HCT116 (cell line): ENCODE data around the gene TCHP. TPM values are rescaled to one million over a fixed set of nuclear protein-coding genes. Genes with fewer than 3 reads are reported as not detected.

Source experiments
- ATAC-seq: fragments of 200-7000 bp; cut with Tn5 transposase; 2 replicates; pipeline ENCODE4 v1.9.1; 2020; ENCODE audit warnings: mild to moderate bottlenecking, moderate library complexity
- Bru-seq: library from RNA; stranded (reverse); fragments of 400-500 nt; gene quantifications from one replicate; lab custom pipeline; 2021; lab: Mats Ljungman, UMichigan
- BruChase-seq, 2 experiments: library from RNA; stranded (reverse); fragments of 400-500 nt; gene quantifications; one replicate each; lab custom pipeline; 2021; lab: Mats Ljungman, UMichigan
- BruUV-seq: library from RNA; stranded (reverse); fragments of 400-500 nt; replicated peaks from 2 replicates; lab custom pipeline; 2021; lab: Mats Ljungman, UMichigan
- CTCF ChIA-PET: fragments of 300-600 bp; sonication (Branson Sonifier 250); formaldehyde crosslinking; loops from one replicate; lab custom pipeline; 2021; ENCODE audit warnings: antibody characterized with exemption; lab: Charles Lee
- POLR2A ChIA-PET: fragments of 300-600, 350-600 bp; sonication (Branson Sonifier 250); formaldehyde crosslinking; loops from one replicate; lab custom pipeline; 2021; ENCODE audit warnings: antibody characterized with exemption; lab: Charles Lee
- RAD21 ChIA-PET, 2 experiments: fragments of 300-600 bp; sonication (Branson Sonifier 250); formaldehyde crosslinking; loops; one replicate each; lab custom pipeline; 2023; ENCODE audit warnings: low total read pairs in 2 of 2; ENCODE audit not compliant: uncharacterized antibody in 2 of 2, unreplicated experiment in 2 of 2, low non-redundant PET in 1 of 2; lab: Charles Lee
- DNase-seq: peaks from one replicate; pipeline ENCODE4 v3.0.0-alpha.2; 2010; ENCODE audit warnings: low read depth, low spot score
- H2AFZ ChIP-seq: fragments of 200-600 bp; shearing (Covaris generic), sonication (generic); 2 replicates; pipeline ENCODE4 v1.6.1; 2017; ENCODE audit warnings: low read depth, mixed run types, mixed read lengths, antibody characterized with exemption, low read length; ENCODE audit not compliant: poor library complexity, severe bottlenecking
- H3K27ac ChIP-seq: 2 replicates; pipeline ENCODE4 v1.5.1; 2012; ENCODE audit warnings: low read depth, low read length
- H3K27me3 ChIP-seq: fragments of 200-600 bp; sonication (generic); 2 replicates; pipeline ENCODE4 v1.6.1; 2016; ENCODE audit warnings: mixed run types, low read length, mixed read lengths; ENCODE audit not compliant: insufficient read depth
- H3K36me3 ChIP-seq, 2 experiments: fragments of 200-500 bp in 1 of 2; fragments of 200-600 bp in 1 of 2; sonication (Bioruptor generic) in 1 of 2; sonication (generic) in 1 of 2; 2 replicates each; pipeline versions ENCODE4 v1.5.1 to v1.6.1; 2014 to 2016; ENCODE audit warnings: low read length in 2 of 2, inconsistent platforms in 1 of 2, mixed read lengths in 1 of 2, mixed run types in 1 of 2; ENCODE audit not compliant: insufficient read depth in 2 of 2, control insufficient read depth in 1 of 2
- H3K4me1 ChIP-seq, 2 experiments: fragments of 200-600 bp in 1 of 2; sonication (generic) in 1 of 2; 2 replicates each; pipeline versions ENCODE4 v1.5.1 to v1.6.1; 2012 to 2017; ENCODE audit warnings: low read length in 2 of 2, inconsistent platforms in 1 of 2, mild to moderate bottlenecking in 1 of 2, mixed read lengths in 1 of 2, mixed run types in 1 of 2, moderate library complexity in 1 of 2; ENCODE audit not compliant: insufficient read depth in 2 of 2, control insufficient read depth in 1 of 2
- H3K4me2 ChIP-seq: fragments of 200-600 bp; sonication (generic); 2 replicates; pipeline ENCODE4 v1.6.1; 2017; ENCODE audit warnings: mixed run types, low read length, mixed read lengths
- H3K4me3 ChIP-seq, 2 experiments: fragments of 200-600 bp in 1 of 2; sonication (generic) in 1 of 2; replicated peaks in 1 of 2; 2 replicates each; pipeline ENCODE4 v1.5.1; 2011 to 2016; ENCODE audit warnings: low read length in 2 of 2, control low read depth in 1 of 2, low read depth in 1 of 2, mild to moderate bottlenecking in 1 of 2, mixed read lengths in 1 of 2, mixed run types in 1 of 2
- H3K79me2 ChIP-seq: fragments of 200-600 bp; sonication (generic); 2 replicates; pipeline ENCODE4 v1.6.1; 2017; ENCODE audit warnings: mild to moderate bottlenecking, mixed run types, low read length, moderate library complexity, mixed read lengths; ENCODE audit not compliant: insufficient read depth
- H3K9ac ChIP-seq: fragments of 200-600 bp; sonication (generic); 2 replicates; pipeline ENCODE4 v1.6.1; 2016; ENCODE audit warnings: low read length, mixed read lengths
- H3K9me2 ChIP-seq: fragments of 200-600 bp; sonication (generic), shearing (Covaris generic); 2 replicates; pipeline ENCODE4 v1.6.1; 2017; ENCODE audit warnings: mixed run types, mild to moderate bottlenecking, moderate library complexity; ENCODE audit not compliant: insufficient read depth
- H3K9me3 ChIP-seq, 2 experiments: fragments of 200-500 bp in 1 of 2; fragments of 200-600 bp in 1 of 2; sonication (Bioruptor generic) in 1 of 2; sonication (generic) in 1 of 2; 2 replicates each; pipeline ENCODE4 v1.6.1; 2014 to 2017; ENCODE audit warnings: low read length in 2 of 2, mixed read lengths in 2 of 2, inconsistent platforms in 1 of 2, low read depth in 1 of 2, mild to moderate bottlenecking in 1 of 2, mixed run types in 1 of 2, moderate library complexity in 1 of 2; ENCODE audit not compliant: control insufficient read depth in 1 of 2, insufficient read depth in 1 of 2
- H4K20me1 ChIP-seq: fragments of 200-600 bp; sonication (generic), shearing (Covaris generic); 2 replicates; pipeline ENCODE4 v1.6.1; 2017; ENCODE audit warnings: mixed run types, mild to moderate bottlenecking, moderate library complexity; ENCODE audit not compliant: insufficient read depth
- ATF3 ChIP-seq: IDR thresholded peaks from 2 replicates; pipeline ENCODE4 v1.6.1; 2012
- CBX3 ChIP-seq: IDR thresholded peaks from 2 replicates; pipeline ENCODE4 v1.6.1; 2012; ENCODE audit warnings: low read depth
- CEBPB ChIP-seq: IDR thresholded peaks from 2 replicates; pipeline ENCODE4 v1.6.1; 2012; ENCODE audit warnings: low read depth
- ELF1 ChIP-seq: IDR thresholded peaks from 2 replicates; pipeline ENCODE4 v1.6.1; 2012; ENCODE audit warnings: low read depth, borderline replicate concordance
- EZH2 ChIP-seq: fragments of 200-600 bp; sonication (generic); IDR thresholded peaks from 2 replicates; pipeline ENCODE4 v1.6.1; 2017; ENCODE audit warnings: antibody characterized with exemption, mixed run types
- EZH2phosphoT487 ChIP-seq: fragments of 200-600 bp; IDR thresholded peaks from 2 replicates; pipeline ENCODE4 v1.6.1; 2018; ENCODE audit warnings: antibody characterized with exemption, borderline replicate concordance
- FOSL1 ChIP-seq: IDR thresholded peaks from 2 replicates; pipeline ENCODE4 v1.6.1; 2012; ENCODE audit warnings: low read depth
- JUND ChIP-seq: IDR thresholded peaks from 2 replicates; pipeline ENCODE4 v1.6.1; 2012
- MAX ChIP-seq: IDR thresholded peaks from 2 replicates; pipeline ENCODE4 v1.6.1; 2012
- POLR2A ChIP-seq: IDR thresholded peaks from 2 replicates; pipeline ENCODE4 v1.7.0; 2011; ENCODE audit warnings: borderline replicate concordance; ENCODE audit not compliant: insufficient read depth, insufficient read length; ENCODE audit errors: extremely low read depth
- POLR2AphosphoS5 ChIP-seq: IDR thresholded peaks from 2 replicates; pipeline ENCODE4 v1.6.1; 2011; ENCODE audit warnings: mild to moderate bottlenecking, low read depth, low read length, moderate library complexity
- RAD21 ChIP-seq: IDR thresholded peaks from 2 replicates; pipeline ENCODE4 v1.6.1; 2012; ENCODE audit warnings: low read depth, mild to moderate bottlenecking
- SIN3A ChIP-seq: IDR thresholded peaks from 2 replicates; pipeline ENCODE4 v1.6.1; 2012; ENCODE audit warnings: low read depth
- SP1 ChIP-seq: IDR thresholded peaks from 2 replicates; pipeline ENCODE4 v1.6.1; 2012; ENCODE audit warnings: low read depth
- TCF7L2 ChIP-seq: IDR thresholded peaks from 2 replicates; pipeline ENCODE4 v1.7.0; 2011; ENCODE audit warnings: borderline replicate concordance, inconsistent platforms; ENCODE audit not compliant: insufficient read depth, insufficient read length; ENCODE audit errors: extremely low read depth
- YY1 ChIP-seq: IDR thresholded peaks from 2 replicates; pipeline ENCODE4 v1.6.1; 2011; ENCODE audit warnings: low read length, low read depth, moderate library complexity, mild to moderate bottlenecking; ENCODE audit not compliant: insufficient replicate concordance; ENCODE audit errors: extremely low read depth
- ZFX ChIP-seq: fragments of 450-650 bp; IDR thresholded peaks from 2 replicates; pipeline ENCODE4 v1.6.1; 2017
- ZNF274 ChIP-seq: fragments of 200-500 bp; sonication (Bioruptor generic); IDR thresholded peaks from 2 replicates; pipeline ENCODE4 v1.6.1; 2014; ENCODE audit warnings: mild to moderate bottlenecking, low read depth, low read length, inconsistent platforms
- intact Hi-C: fragments of 100-400 bp; cut with micrococcal nuclease; formaldehyde crosslinking; loops from 2 replicates; pipeline ENCODE4 v1.10.0; 2022
- long read RNA-seq: library from polyadenylated mRNA; unstranded; transcript quantifications from one replicate; pipeline ENCODE4 v2.0.0, GENCODE V29; 2021; ENCODE audit not compliant: unreplicated experiment
- polyA plus RNA-seq: library from polyadenylated mRNA; unstranded; fragments of >200 nt; gene quantifications from 2 replicates; pipeline ENCODE4 v1.2.1, GENCODE V29; 2012; ENCODE audit warnings: missing spikeins
- total RNA-seq: library from RNA; stranded (reverse); gene quantifications from one replicate; pipeline ENCODE4 v1.2.1, GENCODE V29; 2021; ENCODE audit not compliant: unreplicated experiment
- TF ChIP-seq, protein P1 (sequence below): IDR thresholded peaks from 2 replicates; pipeline ENCODE4 v1.6.1; 2012; ENCODE audit warnings: low read depth

Gene TCHP, protein sequence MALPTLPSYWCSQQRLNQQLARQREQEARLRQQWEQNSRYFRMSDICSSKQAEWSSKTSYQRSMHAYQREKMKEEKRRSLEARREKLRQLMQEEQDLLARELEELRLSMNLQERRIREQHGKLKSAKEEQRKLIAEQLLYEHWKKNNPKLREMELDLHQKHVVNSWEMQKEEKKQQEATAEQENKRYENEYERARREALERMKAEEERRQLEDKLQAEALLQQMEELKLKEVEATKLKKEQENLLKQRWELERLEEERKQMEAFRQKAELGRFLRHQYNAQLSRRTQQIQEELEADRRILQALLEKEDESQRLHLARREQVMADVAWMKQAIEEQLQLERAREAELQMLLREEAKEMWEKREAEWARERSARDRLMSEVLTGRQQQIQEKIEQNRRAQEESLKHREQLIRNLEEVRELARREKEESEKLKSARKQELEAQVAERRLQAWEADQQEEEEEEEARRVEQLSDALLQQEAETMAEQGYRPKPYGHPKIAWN
- total RNA-seq, result 17.3 TPM
- 10.2 and 12.3 TPM in 2 replicates for polyA plus RNA-seq
- percentile 70 among the genes with signal in this experiment for Bru-seq, nascent RNA
- percentile 67 among the genes with signal in this experiment for BruChase-seq, experiment 1, labeled RNA remaining after a 6-hour chase
- percentile 73 among the genes with signal in this experiment for BruChase-seq, experiment 2, labeled RNA remaining after a 2-hour chase
- long read RNA-seq, transcript TCHP-202 (13 exons, 3,090 nt), result major isoform, 27 of 41 reads
- long read RNA-seq, partial matches to known transcripts, result 8 of 41 reads
- long read RNA-seq, other reads (novel, unspliced or antisense), result 5 of 41 reads

DNA sequence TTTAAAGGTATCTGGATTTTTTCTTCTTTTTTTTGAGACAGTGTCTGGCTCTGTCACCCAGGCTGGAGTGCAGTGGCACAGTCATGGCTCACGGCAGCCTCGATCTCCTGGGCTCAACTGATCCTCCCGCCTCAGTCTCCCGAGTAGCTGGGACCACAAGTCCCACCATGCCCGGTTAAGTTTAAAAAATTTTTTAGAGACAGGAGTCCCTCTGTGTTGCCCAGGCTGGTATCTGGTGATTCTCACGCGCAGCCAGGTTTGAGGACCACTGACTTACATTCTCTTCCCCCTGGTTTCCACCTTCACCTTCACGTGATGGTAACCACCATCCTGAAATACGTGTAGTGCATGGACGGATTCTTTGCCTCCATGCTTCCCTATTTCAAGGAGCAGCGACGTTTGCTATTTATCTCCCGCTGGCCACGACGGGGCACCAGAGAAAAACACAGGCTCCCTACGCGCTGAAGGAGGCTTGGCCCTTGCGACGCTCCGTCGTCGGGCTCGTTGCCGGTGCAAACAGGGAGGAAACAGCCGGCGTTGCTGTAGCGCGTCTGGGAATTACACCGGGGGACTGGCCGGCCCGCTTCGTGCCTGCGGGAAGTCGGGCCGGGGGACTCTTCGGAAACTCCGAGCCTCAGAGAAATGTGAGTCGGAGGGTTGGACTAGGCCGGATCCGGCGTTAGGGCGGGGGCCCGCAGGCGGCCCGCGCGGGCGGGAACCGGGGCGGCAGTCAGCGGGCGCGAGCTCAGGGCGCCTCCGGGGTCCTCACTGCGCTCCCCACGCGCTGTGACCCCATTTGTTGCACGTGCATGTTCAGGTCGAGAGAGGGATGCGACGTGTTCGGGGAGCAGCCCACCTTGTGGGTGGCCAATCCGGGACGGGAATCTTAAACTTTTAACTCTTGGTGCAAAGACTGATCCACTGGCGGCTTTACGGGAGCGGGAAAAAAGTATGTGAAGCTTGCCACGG is at the start of gene TCHP:
TSS of gene TCHP (plus strand) at position 492 of the 969 bp plus-strand sequence. CDS start 2,753 bp downstream, outside the sequence.
- Histone ChIP-seq H3K9me2 (no peaks in the 10 kb centered on the region), H4K20me1 (no peaks in the 10 kb centered on the region), H3K9ac (peak within 1 kb of the TSS; percentile 80), H3K4me2 (peak within 1 kb of the TSS; percentile 90), H2AFZ (peak within 1 kb of the TSS; percentile 28), H3K36me3 (peaks cover 12 to 22% of the 10 kb centered on the region in 2 experiments; a peak in 3 of 4 replicates), H3K27ac (peak within 1 kb of the TSS; percentile 65), H3K9me3 (no peaks in the 10 kb centered on the region), H3K27me3 (no peaks in the 10 kb centered on the region), H3K79me2 (peaks cover 18% of the 10 kb centered on the region; the same call in 1 of the 2 replicates), H3K4me1 (peaks cover 6 to 25% of the 10 kb centered on the region in 2 experiments; a peak in 3 of 4 replicates), H3K4me3 (peak within 1 kb of the TSS; percentile 76 to 79)
- BruUV-seq, result no TSS peak
- ATAC-seq (peak; percentile 81), DNase-seq (peak; percentile 74)
- ChIA-PET CTCF (interaction anchor here (0.8 to 1.7 kb wide), 3 partner anchors 11 to 55 kb away, joined by 3 to 10 read pairs (median 3); no protein-coding TSS in a partner anchor), POLR2A (no interaction called here), RAD21 (no interaction called here)
- intact Hi-C loops, result no loop called here
- TF ChIP-seq SIN3A, result peak; percentile 89
- TF ChIP-seq ELF1, result no peak; the same call in 1 of the 2 replicates
- TF ChIP-seq MAX, result peak; percentile 89
- peak; percentile 92 for TF ChIP-seq CBX3
- TF ChIP-seq SP1, result peak; percentile 62
- TF ChIP-seq TCF7L2, result peak; percentile 49
- TF ChIP-seq ATF3, result no peak
- no peak for TF ChIP-seq EZH2phosphoT487
- TF ChIP-seq CEBPB, result no peak
- TF ChIP-seq POLR2A, result no peak
- no peak for TF ChIP-seq JUND
- peak; percentile 84 for TF ChIP-seq ZFX
- peak; percentile 86 for TF ChIP-seq YY1
- TF ChIP-seq EZH2, result no peak
- TF ChIP-seq, protein P1, sequence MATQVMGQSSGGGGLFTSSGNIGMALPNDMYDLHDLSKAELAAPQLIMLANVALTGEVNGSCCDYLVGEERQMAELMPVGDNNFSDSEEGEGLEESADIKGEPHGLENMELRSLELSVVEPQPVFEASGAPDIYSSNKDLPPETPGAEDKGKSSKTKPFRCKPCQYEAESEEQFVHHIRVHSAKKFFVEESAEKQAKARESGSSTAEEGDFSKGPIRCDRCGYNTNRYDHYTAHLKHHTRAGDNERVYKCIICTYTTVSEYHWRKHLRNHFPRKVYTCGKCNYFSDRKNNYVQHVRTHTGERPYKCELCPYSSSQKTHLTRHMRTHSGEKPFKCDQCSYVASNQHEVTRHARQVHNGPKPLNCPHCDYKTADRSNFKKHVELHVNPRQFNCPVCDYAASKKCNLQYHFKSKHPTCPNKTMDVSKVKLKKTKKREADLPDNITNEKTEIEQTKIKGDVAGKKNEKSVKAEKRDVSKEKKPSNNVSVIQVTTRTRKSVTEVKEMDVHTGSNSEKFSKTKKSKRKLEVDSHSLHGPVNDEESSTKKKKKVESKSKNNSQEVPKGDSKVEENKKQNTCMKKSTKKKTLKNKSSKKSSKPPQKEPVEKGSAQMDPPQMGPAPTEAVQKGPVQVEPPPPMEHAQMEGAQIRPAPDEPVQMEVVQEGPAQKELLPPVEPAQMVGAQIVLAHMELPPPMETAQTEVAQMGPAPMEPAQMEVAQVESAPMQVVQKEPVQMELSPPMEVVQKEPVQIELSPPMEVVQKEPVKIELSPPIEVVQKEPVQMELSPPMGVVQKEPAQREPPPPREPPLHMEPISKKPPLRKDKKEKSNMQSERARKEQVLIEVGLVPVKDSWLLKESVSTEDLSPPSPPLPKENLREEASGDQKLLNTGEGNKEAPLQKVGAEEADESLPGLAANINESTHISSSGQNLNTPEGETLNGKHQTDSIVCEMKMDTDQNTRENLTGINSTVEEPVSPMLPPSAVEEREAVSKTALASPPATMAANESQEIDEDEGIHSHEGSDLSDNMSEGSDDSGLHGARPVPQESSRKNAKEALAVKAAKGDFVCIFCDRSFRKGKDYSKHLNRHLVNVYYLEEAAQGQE, result no peak
- no peak for TF ChIP-seq FOSL1
- TF ChIP-seq RAD21, result peak; percentile 37; the same call in 1 of the 2 replicates
- no peak for TF ChIP-seq ZNF274
- TF ChIP-seq POLR2AphosphoS5, result peak; percentile 81
